ENCODE data around the gene SLC35A2.

Gene SLC35A2

GRCh38 chrX:48911412-48912182, at the start of gene SLC35A2:
SLC35A2 (minus strand) TSS chrX:48911646; CDS start chrX:48911636, 10 bp downstream.
- no peaks in the 10 kb centered on the region; the same call in 1 of the 2 replicates for H3K36me3 ChIP-seq
- no peak for TF ChIP-seq CTCF (IDR thresholded peaks at IDR 0.05; ENCODE audit: low read depth, low read length)
- DNase-seq: peak; percentile 70
- H3K27ac ChIP-seq: peak within 1 kb of the TSS; percentile 77
- peak within 1 kb of the TSS; percentile 63 for H3K4me3 ChIP-seq (ENCODE audit: low read depth, low read length)
- H3K9me3 ChIP-seq (ENCODE audit: severe bottlenecking): no peaks in the 10 kb centered on the region
- no peaks in the 10 kb centered on the region for H3K27me3 ChIP-seq (ENCODE audit: insufficient read depth, low read depth, severe bottlenecking)

DNA sequence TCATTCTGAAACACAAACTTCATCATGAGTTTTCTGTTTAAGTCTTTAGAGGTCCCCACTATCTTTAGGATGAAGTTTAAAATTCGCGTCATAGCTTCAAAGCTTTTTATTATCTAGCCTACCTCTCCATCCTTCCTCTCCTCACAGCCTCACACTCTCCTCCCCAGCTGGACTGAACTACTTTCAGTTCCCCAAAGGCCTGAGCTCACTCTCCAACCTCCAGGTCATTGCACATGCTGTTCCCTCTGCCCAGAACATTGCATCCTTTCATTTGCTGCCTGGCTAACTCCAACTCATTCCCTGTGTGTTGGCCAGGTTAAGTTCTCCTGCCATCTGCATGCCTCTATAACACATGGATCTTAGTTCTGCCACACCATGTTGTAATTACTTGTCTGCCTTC, 48.8 kb upstream of the SLC35A2 start:
- no peak for DNase-seq
- Histone ChIP-seq H3K36me3 (peaks cover 10% of the 10 kb centered on the region), H3K27me3 (ENCODE audit: insufficient read depth, low read depth, severe bottlenecking) (peaks cover 6% of the 10 kb centered on the region), H3K27ac (no peak overlapping the region), H3K4me3 (ENCODE audit: low read depth, low read length) (no peak overlapping the region), H3K9me3 (ENCODE audit: severe bottlenecking) (peaks cover 5% of the 10 kb centered on the region)
- TF ChIP-seq CTCF (IDR thresholded peaks at IDR 0.05; ENCODE audit: low read depth, low read length): no peak

DNA sequence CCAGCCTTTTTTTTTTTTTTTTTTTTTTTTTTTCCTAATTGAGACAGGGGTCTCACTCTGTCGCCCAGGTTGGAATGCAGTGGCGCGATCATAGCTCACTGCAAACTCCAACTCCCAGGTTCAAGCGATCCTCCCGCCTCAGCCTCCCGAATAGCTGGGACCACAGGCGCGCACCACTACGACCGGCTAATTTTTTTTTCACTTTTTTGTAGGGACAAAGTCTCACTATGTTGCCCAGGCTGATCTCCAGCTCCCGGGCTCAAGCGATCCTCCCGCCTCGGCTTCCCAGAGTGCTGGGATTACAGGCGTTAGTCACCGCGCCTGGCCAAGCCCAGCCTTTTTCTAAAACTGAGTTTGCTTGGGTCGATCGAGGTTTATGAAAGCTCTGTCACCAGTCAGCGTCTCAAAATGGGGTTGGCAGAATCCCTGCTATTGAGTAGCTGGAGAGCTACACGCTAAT, 47.2 kb upstream of the SLC35A2 start:
- Histone ChIP-seq H3K36me3 (peaks cover 19% of the 10 kb centered on the region), H3K9me3 (ENCODE audit: severe bottlenecking) (peaks cover 5% of the 10 kb centered on the region), H3K27ac (peak overlapping the region; percentile 93), H3K27me3 (ENCODE audit: insufficient read depth, low read depth, severe bottlenecking) (peaks cover 6% of the 10 kb centered on the region), H3K4me3 (ENCODE audit: low read depth, low read length) (peak overlapping the region; percentile 53)
- peak; percentile 30 for DNase-seq
- TF ChIP-seq CTCF (IDR thresholded peaks at IDR 0.05; ENCODE audit: low read depth, low read length): no peak

GRCh38 chrX:48957827-48958634, 46.6 kb upstream of the SLC35A2 start:
- Histone ChIP-seq H3K27me3 (ENCODE audit: insufficient read depth, low read depth, severe bottlenecking) (peaks cover 6% of the 10 kb centered on the region), H3K4me3 (ENCODE audit: low read depth, low read length) (peak overlapping the region; percentile 53), H3K9me3 (ENCODE audit: severe bottlenecking) (peaks cover 5% of the 10 kb centered on the region), H3K27ac (peak overlapping the region; percentile 93), H3K36me3 (peaks cover 19% of the 10 kb centered on the region)
- peak; percentile 95 for DNase-seq
- no peak for TF ChIP-seq CTCF (IDR thresholded peaks at IDR 0.05; ENCODE audit: low read depth, low read length)

DNA sequence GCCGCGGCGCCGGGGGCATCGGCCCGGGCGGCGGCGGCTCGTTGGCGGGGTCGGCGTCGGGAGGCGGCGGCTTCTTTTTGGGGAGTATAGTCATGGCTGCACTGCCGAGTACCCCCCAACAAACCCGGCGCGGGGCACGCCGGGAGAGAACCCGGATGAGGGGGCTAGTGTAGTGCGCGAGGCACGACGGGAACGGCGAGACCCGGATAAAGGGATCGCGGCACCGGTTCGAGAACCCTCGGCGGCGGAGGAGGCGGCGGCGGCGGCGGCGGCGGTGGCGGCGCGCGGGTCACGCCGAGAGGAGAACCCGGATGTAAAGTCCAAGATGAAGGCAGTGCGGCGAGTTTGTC, 46.0 kb upstream of the SLC35A2 start, which contains the start of gene OTUD5:
OTUD5 (minus strand) TSS at position 131 of the 350 bp plus-strand sequence; CDS start at position 94, 37 bp downstream.
- Histone ChIP-seq H3K9me3 (ENCODE audit: severe bottlenecking) (peaks cover 5% of the 10 kb centered on the region), H3K27me3 (ENCODE audit: insufficient read depth, low read depth, severe bottlenecking) (peaks cover 6% of the 10 kb centered on the region), H3K27ac (peak within 1 kb of the TSS; percentile 93), H3K4me3 (ENCODE audit: low read depth, low read length) (peak within 1 kb of the TSS; percentile 53), H3K36me3 (peaks cover 19% of the 10 kb centered on the region)
- DNase-seq: peak; percentile 70
- no peak for TF ChIP-seq CTCF (IDR thresholded peaks at IDR 0.05; ENCODE audit: low read depth, low read length)
